HEK293 (cell line): ENCODE data around the gene CCP110.

Experiments
- BCL11B ChIP-seq: fragments of 450-650 bp; formaldehyde crosslinking; IDR thresholded peaks from 2 replicates; pipeline ENCODE4 v1.5.1; 2016; ENCODE audit warnings: low read depth, missing biosample characterization, missing genetic modification characterization
- CTCF ChIP-seq: fragments of 450-650 bp; formaldehyde crosslinking; IDR thresholded peaks from 2 replicates; pipeline ENCODE4 v1.5.1; 2016; ENCODE audit warnings: missing biosample characterization, missing genetic modification characterization
- ELK4 ChIP-seq: IDR thresholded peaks from 2 replicates; pipeline ENCODE4 v1.6.1; 2011; ENCODE audit warnings: mild to moderate bottlenecking, low read depth, low read length, borderline replicate concordance
- KLF8 ChIP-seq: fragments of 450-650 bp; formaldehyde crosslinking; IDR thresholded peaks from 2 replicates; pipeline ENCODE4 v1.5.1; 2016; ENCODE audit warnings: missing biosample characterization, missing genetic modification characterization
- MZF1 ChIP-seq: fragments of 450-650 bp; formaldehyde crosslinking; IDR thresholded peaks from 2 replicates; pipeline ENCODE4 v1.5.1; 2017; ENCODE audit warnings: missing biosample characterization, missing genetic modification characterization, borderline replicate concordance
- OSR2 ChIP-seq: fragments of 450-650 bp; formaldehyde crosslinking; IDR thresholded peaks from 2 replicates; pipeline ENCODE4 v1.5.1; 2016; ENCODE audit warnings: missing biosample characterization, missing genetic modification characterization
- SP3 ChIP-seq: fragments of 450-650 bp; formaldehyde crosslinking; IDR thresholded peaks from 2 replicates; pipeline ENCODE4 v1.5.1; 2016; ENCODE audit warnings: missing biosample characterization, missing genetic modification characterization
- ZBTB20 ChIP-seq: fragments of 450-650 bp; formaldehyde crosslinking; IDR thresholded peaks from 2 replicates; pipeline ENCODE4 v1.5.1; 2016; ENCODE audit warnings: missing biosample characterization, missing genetic modification characterization
- ZBTB21 ChIP-seq: fragments of 450-650 bp; formaldehyde crosslinking; IDR thresholded peaks from 2 replicates; pipeline ENCODE4 v1.5.1; 2017; ENCODE audit warnings: missing biosample characterization, missing genetic modification characterization
- ZBTB48 ChIP-seq: fragments of 450-650 bp; formaldehyde crosslinking; IDR thresholded peaks from 2 replicates; pipeline ENCODE4 v1.5.1; 2016; ENCODE audit warnings: missing biosample characterization, missing genetic modification characterization
- ZBTB6 ChIP-seq: fragments of 450-650 bp; formaldehyde crosslinking; IDR thresholded peaks from 2 replicates; pipeline ENCODE4 v1.5.1; 2017; ENCODE audit warnings: missing biosample characterization, missing genetic modification characterization
- ZEB2 ChIP-seq: fragments of 450-650 bp; formaldehyde crosslinking; IDR thresholded peaks from 2 replicates; pipeline ENCODE4 v1.5.1; 2016; ENCODE audit warnings: missing biosample characterization, missing genetic modification characterization
- ZNF10 ChIP-seq: fragments of 450-650 bp; formaldehyde crosslinking; IDR thresholded peaks from 2 replicates; pipeline ENCODE4 v1.5.1; 2017; ENCODE audit warnings: missing biosample characterization, missing genetic modification characterization
- ZNF114 ChIP-seq: fragments of 450-650 bp; formaldehyde crosslinking; IDR thresholded peaks from 2 replicates; pipeline ENCODE4 v1.5.0; 2017; ENCODE audit warnings: missing biosample characterization, missing genetic modification characterization
- ZNF121 ChIP-seq: fragments of 450-650 bp; formaldehyde crosslinking; IDR thresholded peaks from 2 replicates; pipeline ENCODE4 v1.5.1; 2016; ENCODE audit warnings: missing biosample characterization, missing genetic modification characterization
- ZNF146 ChIP-seq: fragments of 450-650 bp; formaldehyde crosslinking; IDR thresholded peaks from 2 replicates; pipeline ENCODE4 v1.5.1; 2016; ENCODE audit warnings: missing biosample characterization, missing genetic modification characterization
- ZNF223 ChIP-seq: fragments of 450-650 bp; formaldehyde crosslinking; IDR thresholded peaks from 2 replicates; pipeline ENCODE4 v1.5.1; 2016; ENCODE audit warnings: missing biosample characterization, missing genetic modification characterization
- ZNF239 ChIP-seq: fragments of 450-650 bp; formaldehyde crosslinking; IDR thresholded peaks from 2 replicates; pipeline ENCODE4 v1.5.1; 2016; ENCODE audit warnings: missing biosample characterization, missing genetic modification characterization
- ZNF292 ChIP-seq: fragments of 450-650 bp; formaldehyde crosslinking; IDR thresholded peaks from 2 replicates; pipeline ENCODE4 v1.5.1; 2016; ENCODE audit warnings: low read depth, missing biosample characterization, missing genetic modification characterization, borderline replicate concordance
- ZNF311 ChIP-seq: fragments of 450-650 bp; formaldehyde crosslinking; IDR thresholded peaks from 2 replicates; pipeline ENCODE4 v1.5.1; 2017; ENCODE audit warnings: missing biosample characterization, missing genetic modification characterization, borderline replicate concordance
- ZNF335 ChIP-seq: fragments of 450-650 bp; formaldehyde crosslinking; conservative IDR thresholded peaks from 2 replicates; pipeline ENCODE4 v1.5.1; 2016; ENCODE audit warnings: missing biosample characterization, missing genetic modification characterization
- ZNF362 ChIP-seq: fragments of 450-650 bp; formaldehyde crosslinking; IDR thresholded peaks from 2 replicates; pipeline ENCODE4 v1.5.1; 2016; ENCODE audit warnings: missing biosample characterization, missing genetic modification characterization
- ZNF394 ChIP-seq: fragments of 450-650 bp; formaldehyde crosslinking; IDR thresholded peaks from 2 replicates; pipeline ENCODE4 v1.5.1; 2016; ENCODE audit warnings: missing biosample characterization, missing genetic modification characterization, mild to moderate bottlenecking, moderate library complexity, borderline replicate concordance
- ZNF544 ChIP-seq: fragments of 450-650 bp; formaldehyde crosslinking; IDR thresholded peaks from 2 replicates; pipeline ENCODE4 v1.5.0; 2017; ENCODE audit warnings: missing biosample characterization, missing genetic modification characterization
- ZNF555 ChIP-seq: fragments of 450-650 bp; formaldehyde crosslinking; conservative IDR thresholded peaks from 2 replicates; pipeline ENCODE4 v1.5.1; 2017; ENCODE audit warnings: missing biosample characterization, mild to moderate bottlenecking, missing genetic modification characterization, inconsistent platforms
- ZNF560 ChIP-seq: fragments of 450-650 bp; formaldehyde crosslinking; IDR thresholded peaks from 2 replicates; pipeline ENCODE4 v1.5.1; 2017; ENCODE audit warnings: missing biosample characterization, missing genetic modification characterization, borderline replicate concordance
- ZNF677 ChIP-seq: fragments of 450-650 bp; IDR thresholded peaks from 2 replicates; pipeline ENCODE4 v1.5.0; 2018; ENCODE audit warnings: missing biosample characterization, mild to moderate bottlenecking, missing genetic modification characterization, moderate library complexity
- ZNF792 ChIP-seq: fragments of 450-650 bp; formaldehyde crosslinking; IDR thresholded peaks from 2 replicates; pipeline ENCODE4 v1.5.1; 2016; ENCODE audit warnings: missing biosample characterization, missing genetic modification characterization
- ZNF830 ChIP-seq: fragments of 450-650 bp; IDR thresholded peaks from 2 replicates; pipeline ENCODE4 v1.5.0; 2018; ENCODE audit warnings: missing biosample characterization, missing genetic modification characterization, low read depth, mild to moderate bottlenecking, moderate library complexity
- ZNF837 ChIP-seq: fragments of 450-650 bp; formaldehyde crosslinking; IDR thresholded peaks from 2 replicates; pipeline ENCODE4 v1.5.1; 2016; ENCODE audit warnings: missing biosample characterization, missing genetic modification characterization
- ZSCAN4 ChIP-seq: fragments of 450-650 bp; formaldehyde crosslinking; IDR thresholded peaks from 2 replicates; pipeline ENCODE4 v1.5.1; 2017; ENCODE audit warnings: missing biosample characterization, missing genetic modification characterization
- TF ChIP-seq, protein P1 (sequence below): fragments of 450-650 bp; formaldehyde crosslinking; IDR thresholded peaks from 2 replicates; pipeline ENCODE4 v1.5.0; 2017; ENCODE audit warnings: missing biosample characterization, missing genetic modification characterization, borderline replicate concordance

The CCP110 gene

DNA sequence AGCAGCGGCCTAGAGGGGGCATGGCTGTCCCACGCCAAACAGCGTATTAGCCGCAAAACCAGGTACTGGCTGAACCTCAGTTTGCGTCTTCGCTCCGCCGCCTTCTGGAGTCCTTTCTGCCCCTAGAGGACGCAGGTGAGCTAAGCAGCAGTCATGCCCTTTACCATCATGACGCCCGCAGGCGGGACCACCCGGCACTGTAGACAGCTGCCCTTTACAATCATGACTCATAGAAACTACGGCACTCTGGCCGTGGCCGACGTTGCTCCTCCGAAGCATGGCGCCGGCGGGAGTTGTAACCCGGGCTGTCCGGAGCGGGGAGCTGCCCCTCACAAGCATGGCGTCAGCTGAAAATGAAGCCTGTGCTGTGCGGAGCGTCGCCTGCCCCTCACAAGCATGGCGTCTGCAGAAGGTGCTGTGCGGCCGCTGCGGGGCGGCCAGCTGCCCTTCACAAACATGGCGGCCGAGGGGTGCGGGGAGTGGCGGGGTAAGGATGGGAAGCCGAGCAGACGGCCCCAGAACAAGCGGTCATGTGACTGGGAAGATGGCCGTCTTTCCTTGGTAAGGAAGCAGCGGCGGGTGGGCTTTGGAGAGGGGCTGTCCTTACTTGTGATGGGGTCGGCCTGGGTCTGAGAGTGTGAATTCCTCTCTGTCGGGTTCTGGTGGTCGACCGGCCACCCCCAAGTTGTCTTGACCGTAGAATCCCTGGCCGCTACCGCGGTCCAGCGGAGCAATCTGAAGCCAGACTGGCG, 31.6 kb downstream of the CCP110 start, which contains the start of gene VPS35L (continued):
- TF ChIP-seq CTCF (tag by site-specific recombination) = peak; percentile 92
- TF ChIP-seq ZNF555 (tag by site-specific recombination) = no peak
- peak; percentile 93 for TF ChIP-seq SP3
- TF ChIP-seq ZNF837 (tag by site-specific recombination) = no peak
- no peak for TF ChIP-seq ZNF830 (tag by site-specific recombination)
- TF ChIP-seq ZNF560 = no peak
- no peak for TF ChIP-seq ELK4
- TF ChIP-seq BCL11B (tag by site-specific recombination) = no peak
- TF ChIP-seq ZNF792 (tag by site-specific recombination) = no peak
- no peak for TF ChIP-seq MZF1 (tag by site-specific recombination)
- no peak for TF ChIP-seq ZNF146
- TF ChIP-seq ZNF335 = peak; percentile 83
- peak; percentile 38; the same call in 1 of the 2 replicates for TF ChIP-seq KLF8 (tag by site-specific recombination)
- no peak for TF ChIP-seq ZNF544 (tag by site-specific recombination)
- peak; percentile 77; the same call in 1 of the 2 replicates for TF ChIP-seq ZNF394 (tag by site-specific recombination)
- TF ChIP-seq ZNF114 (tag by site-specific recombination) = no peak
- TF ChIP-seq ZNF362 (tag by site-specific recombination) = no peak
- peak; percentile 98 for TF ChIP-seq ZEB2
- TF ChIP-seq ZBTB21 (tag by site-specific recombination) = peak; percentile 86
- no peak for TF ChIP-seq ZNF223
- TF ChIP-seq ZNF292 = no peak
- TF ChIP-seq ZNF121 (tag by site-specific recombination) = no peak
- no peak for TF ChIP-seq OSR2 (tag by site-specific recombination)
- no peak for TF ChIP-seq ZBTB6 (tag by site-specific recombination)
- TF ChIP-seq ZBTB48 (tag by site-specific recombination) = no peak; the same call in 1 of the 2 replicates
- no peak for TF ChIP-seq ZNF239 (tag by site-specific recombination)
- no peak for TF ChIP-seq ZNF311 (tag by site-specific recombination)
- no peak; the same call in 1 of the 2 replicates for TF ChIP-seq ZNF10 (tag by site-specific recombination)
- no peak for TF ChIP-seq ZNF677 (tag by site-specific recombination)
- TF ChIP-seq, protein P1, sequence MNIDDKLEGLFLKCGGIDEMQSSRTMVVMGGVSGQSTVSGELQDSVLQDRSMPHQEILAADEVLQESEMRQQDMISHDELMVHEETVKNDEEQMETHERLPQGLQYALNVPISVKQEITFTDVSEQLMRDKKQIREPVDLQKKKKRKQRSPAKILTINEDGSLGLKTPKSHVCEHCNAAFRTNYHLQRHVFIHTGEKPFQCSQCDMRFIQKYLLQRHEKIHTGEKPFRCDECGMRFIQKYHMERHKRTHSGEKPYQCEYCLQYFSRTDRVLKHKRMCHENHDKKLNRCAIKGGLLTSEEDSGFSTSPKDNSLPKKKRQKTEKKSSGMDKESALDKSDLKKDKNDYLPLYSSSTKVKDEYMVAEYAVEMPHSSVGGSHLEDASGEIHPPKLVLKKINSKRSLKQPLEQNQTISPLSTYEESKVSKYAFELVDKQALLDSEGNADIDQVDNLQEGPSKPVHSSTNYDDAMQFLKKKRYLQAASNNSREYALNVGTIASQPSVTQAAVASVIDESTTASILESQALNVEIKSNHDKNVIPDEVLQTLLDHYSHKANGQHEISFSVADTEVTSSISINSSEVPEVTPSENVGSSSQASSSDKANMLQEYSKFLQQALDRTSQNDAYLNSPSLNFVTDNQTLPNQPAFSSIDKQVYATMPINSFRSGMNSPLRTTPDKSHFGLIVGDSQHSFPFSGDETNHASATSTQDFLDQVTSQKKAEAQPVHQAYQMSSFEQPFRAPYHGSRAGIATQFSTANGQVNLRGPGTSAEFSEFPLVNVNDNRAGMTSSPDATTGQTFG (tag by site-specific recombination) = no peak
- peak; percentile 100 for TF ChIP-seq ZBTB20 (tag by site-specific recombination)
- no peak; the same call in 1 of the 2 replicates for TF ChIP-seq ZSCAN4
